Loucy (cell line): ENCODE measurements around the gene SYNGR2.

Experiments used
- H2AFZ ChIP-seq: fragments of 200-600 bp; sonication (generic); 2 replicates; pipeline ENCODE4 v1.6.0; 2016; ENCODE audit warnings: antibody characterized with exemption, mild to moderate bottlenecking, low read length, moderate library complexity
- H3F3A ChIP-seq: fragments of 200-600 bp; 2 replicates; pipeline ENCODE4 v1.6.0; 2016; ENCODE audit warnings: antibody characterized with exemption, low read depth, mild to moderate bottlenecking
- H3K27me3 ChIP-seq: fragments of 200-600 bp; sonication (generic); 2 replicates; pipeline ENCODE4 v1.6.1; 2014; ENCODE audit warnings: low read length, mild to moderate bottlenecking; ENCODE audit not compliant: insufficient read depth, poor library complexity, severe bottlenecking
- H3K36me3 ChIP-seq: fragments of 200-600 bp; sonication (generic); 2 replicates; pipeline ENCODE4 v1.6.1; 2016; ENCODE audit warnings: low read length; ENCODE audit not compliant: insufficient read depth
- H3K4me1 ChIP-seq: fragments of 200-600 bp; sonication (generic); 2 replicates; pipeline ENCODE4 v1.5.1; 2014; ENCODE audit warnings: low read length, mild to moderate bottlenecking; ENCODE audit not compliant: insufficient read depth, poor library complexity, severe bottlenecking
- H3K4me2 ChIP-seq: fragments of 200-600 bp; sonication (generic); 2 replicates; pipeline ENCODE4 v1.6.0; 2014; ENCODE audit warnings: antibody characterized with exemption, low read length, low read depth, mild to moderate bottlenecking; ENCODE audit not compliant: poor library complexity, severe bottlenecking
- H3K4me3 ChIP-seq: fragments of 200-600 bp; sonication (generic); 2 replicates; pipeline ENCODE4 v1.5.1; 2014; ENCODE audit warnings: low read length, mild to moderate bottlenecking, mixed read lengths; ENCODE audit not compliant: poor library complexity, severe bottlenecking
- H3K79me2 ChIP-seq: fragments of 200-600 bp; sonication (generic); 2 replicates; pipeline ENCODE4 v1.6.1; 2014; ENCODE audit warnings: low read length; ENCODE audit not compliant: insufficient read depth
- H3K9ac ChIP-seq: fragments of 200-600 bp; sonication (generic); 2 replicates; pipeline ENCODE4 v1.6.0; 2014; ENCODE audit warnings: mild to moderate bottlenecking, low read depth, low read length, moderate library complexity; ENCODE audit not compliant: poor library complexity, severe bottlenecking
- H3K9me2 ChIP-seq: fragments of 200-600 bp; sonication (generic); replicated peaks from 2 replicates; pipeline ENCODE4 v1.6.1; 2016; ENCODE audit warnings: low read depth, low read length, mixed read lengths
- H3K9me3 ChIP-seq: fragments of 200-600 bp; sonication (generic); 2 replicates; pipeline ENCODE4 v1.6.1; 2014; ENCODE audit warnings: mild to moderate bottlenecking, antibody characterized with exemption, low read length, low read depth; ENCODE audit not compliant: insufficient read depth
- H4K20me1 ChIP-seq: fragments of 200-600 bp; sonication (generic); 2 replicates; pipeline ENCODE4 v1.6.0; 2014; ENCODE audit warnings: antibody characterized with exemption, low read length, mild to moderate bottlenecking; ENCODE audit not compliant: insufficient read depth, poor library complexity, severe bottlenecking
- EZH2phosphoT487 ChIP-seq: fragments of 200-600 bp; IDR thresholded peaks from 2 replicates; pipeline ENCODE4 v1.6.1; 2018; ENCODE audit warnings: antibody characterized with exemption, mild to moderate bottlenecking, moderate library complexity, borderline replicate concordance
- TF ChIP-seq, protein P1 (sequence below): fragments of 200-600 bp; sonication (generic); conservative IDR thresholded peaks from 2 replicates; pipeline ENCODE4 v1.5.1; 2014; ENCODE audit warnings: mild to moderate bottlenecking, antibody characterized with exemption, low read length

SYNGR2 gene

DNA sequence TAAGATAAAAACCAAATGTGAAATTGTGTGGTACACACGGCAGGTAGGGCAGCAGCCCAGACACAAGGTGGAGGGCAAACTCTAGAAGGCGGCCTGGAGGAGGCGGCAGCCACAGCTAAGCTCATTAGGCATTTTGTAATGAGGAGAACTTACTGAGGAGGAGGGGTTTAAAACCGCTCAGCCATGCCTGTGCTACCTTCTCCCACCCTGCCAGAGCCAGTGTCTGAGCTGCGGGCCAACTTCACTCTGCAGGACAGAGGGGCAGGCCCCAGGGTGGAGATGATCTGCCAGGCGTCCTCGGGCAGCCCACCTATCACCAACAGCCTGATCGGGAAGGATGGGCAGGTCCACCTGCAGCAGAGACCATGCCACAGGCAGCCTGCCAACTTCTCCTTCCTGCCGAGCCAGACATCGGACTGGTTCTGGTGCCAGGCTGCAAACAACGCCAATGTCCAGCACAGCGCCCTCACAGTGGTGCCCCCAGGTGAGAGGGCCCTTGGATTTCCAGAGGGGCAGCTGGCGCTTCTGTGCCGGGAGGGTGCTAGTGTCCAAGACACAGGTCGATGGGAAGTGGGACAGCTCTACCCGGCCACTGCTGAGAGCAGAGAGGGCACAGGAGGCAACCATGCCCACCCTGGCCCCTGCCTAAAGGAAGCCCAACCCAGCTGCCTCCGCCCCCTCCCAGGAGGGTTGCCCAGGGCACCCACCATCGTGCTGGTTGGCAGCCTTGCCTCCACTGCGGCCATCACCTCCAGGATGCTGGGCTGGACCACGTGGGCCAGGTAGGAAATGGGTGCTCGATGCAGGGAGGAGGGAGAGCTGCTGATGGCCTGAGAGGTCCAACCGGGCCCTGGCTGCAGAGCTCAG, 4.3 kb upstream of the SYNGR2 start:
- H3K27me3 ChIP-seq, result no peaks in the 10 kb centered on the region
- no peak overlapping the region for H3K4me2 ChIP-seq
- no peak overlapping the region for H2AFZ ChIP-seq
- no peaks in the 10 kb centered on the region for H3F3A ChIP-seq
- H3K4me1 ChIP-seq, result peaks cover 6% of the 10 kb centered on the region
- no peaks in the 10 kb centered on the region for H3K79me2 ChIP-seq
- H3K9ac ChIP-seq, result no peak overlapping the region
- H4K20me1 ChIP-seq, result peaks cover 4% of the 10 kb centered on the region
- no peak overlapping the region for H3K4me3 ChIP-seq
- TF ChIP-seq EZH2phosphoT487, result no peak
- TF ChIP-seq, protein P1, sequence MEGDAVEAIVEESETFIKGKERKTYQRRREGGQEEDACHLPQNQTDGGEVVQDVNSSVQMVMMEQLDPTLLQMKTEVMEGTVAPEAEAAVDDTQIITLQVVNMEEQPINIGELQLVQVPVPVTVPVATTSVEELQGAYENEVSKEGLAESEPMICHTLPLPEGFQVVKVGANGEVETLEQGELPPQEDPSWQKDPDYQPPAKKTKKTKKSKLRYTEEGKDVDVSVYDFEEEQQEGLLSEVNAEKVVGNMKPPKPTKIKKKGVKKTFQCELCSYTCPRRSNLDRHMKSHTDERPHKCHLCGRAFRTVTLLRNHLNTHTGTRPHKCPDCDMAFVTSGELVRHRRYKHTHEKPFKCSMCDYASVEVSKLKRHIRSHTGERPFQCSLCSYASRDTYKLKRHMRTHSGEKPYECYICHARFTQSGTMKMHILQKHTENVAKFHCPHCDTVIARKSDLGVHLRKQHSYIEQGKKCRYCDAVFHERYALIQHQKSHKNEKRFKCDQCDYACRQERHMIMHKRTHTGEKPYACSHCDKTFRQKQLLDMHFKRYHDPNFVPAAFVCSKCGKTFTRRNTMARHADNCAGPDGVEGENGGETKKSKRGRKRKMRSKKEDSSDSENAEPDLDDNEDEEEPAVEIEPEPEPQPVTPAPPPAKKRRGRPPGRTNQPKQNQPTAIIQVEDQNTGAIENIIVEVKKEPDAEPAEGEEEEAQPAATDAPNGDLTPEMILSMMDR, result no peak
- no peaks in the 10 kb centered on the region for H3K9me2 ChIP-seq
- no peaks in the 10 kb centered on the region for H3K36me3 ChIP-seq
- H3K9me3 ChIP-seq, result no peaks in the 10 kb centered on the region

DNA sequence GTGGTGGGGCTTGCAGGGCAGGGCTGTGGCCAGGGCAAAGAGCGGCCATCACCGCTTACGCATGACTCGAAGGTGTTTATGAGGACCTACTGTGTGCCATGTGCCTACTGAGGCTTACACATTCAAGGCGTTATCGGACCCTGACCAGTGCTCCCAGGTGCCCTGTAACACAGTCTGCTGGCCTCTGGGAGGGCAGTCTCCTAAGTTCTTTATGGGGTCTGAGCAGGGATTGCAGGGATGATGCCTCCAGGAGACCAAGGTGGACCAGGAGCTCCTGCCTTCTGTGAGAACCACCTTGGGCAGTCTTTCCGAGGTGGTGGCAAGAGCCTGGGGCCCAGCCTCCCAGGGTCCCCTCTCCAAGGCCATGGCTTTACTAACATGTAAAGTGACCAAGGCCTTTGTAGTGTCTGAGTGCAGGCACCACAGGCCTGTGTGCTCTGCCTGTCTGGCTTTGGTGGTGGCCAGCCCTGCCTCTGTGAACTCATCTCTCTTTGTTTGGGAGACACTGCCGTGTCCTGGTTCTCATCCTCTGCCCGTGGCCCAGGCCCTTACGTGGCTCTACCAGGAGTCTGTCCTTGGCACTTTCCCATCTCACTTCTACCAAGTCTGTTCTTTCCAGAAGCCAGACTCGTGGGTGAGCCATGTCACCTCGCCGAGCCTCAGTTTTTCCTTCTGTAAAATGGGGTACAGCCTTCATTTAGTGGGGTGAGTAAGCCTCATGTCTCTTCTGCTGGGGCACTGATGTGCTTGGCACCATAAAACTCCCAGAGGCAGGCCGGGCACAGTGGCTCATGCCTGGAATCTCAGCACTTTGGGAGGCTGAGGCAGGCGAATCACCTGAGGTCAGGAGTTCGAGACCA, 3.4 kb upstream of the SYNGR2 start:
- Histone ChIP-seq H3K4me1 (peaks cover 13% of the 10 kb centered on the region), H3K9me3 (no peaks in the 10 kb centered on the region), H3F3A (no peaks in the 10 kb centered on the region), H3K9me2 (no peaks in the 10 kb centered on the region), H4K20me1 (peaks cover 12% of the 10 kb centered on the region), H3K4me3 (no peak overlapping the region), H3K4me2 (no peak overlapping the region), H2AFZ (no peak overlapping the region), H3K9ac (no peak overlapping the region), H3K36me3 (no peaks in the 10 kb centered on the region), H3K79me2 (no peaks in the 10 kb centered on the region; the same call in 1 of the 2 replicates), H3K27me3 (no peaks in the 10 kb centered on the region)
- no peak for TF ChIP-seq EZH2phosphoT487
- TF ChIP-seq, protein P1, result no peak

DNA sequence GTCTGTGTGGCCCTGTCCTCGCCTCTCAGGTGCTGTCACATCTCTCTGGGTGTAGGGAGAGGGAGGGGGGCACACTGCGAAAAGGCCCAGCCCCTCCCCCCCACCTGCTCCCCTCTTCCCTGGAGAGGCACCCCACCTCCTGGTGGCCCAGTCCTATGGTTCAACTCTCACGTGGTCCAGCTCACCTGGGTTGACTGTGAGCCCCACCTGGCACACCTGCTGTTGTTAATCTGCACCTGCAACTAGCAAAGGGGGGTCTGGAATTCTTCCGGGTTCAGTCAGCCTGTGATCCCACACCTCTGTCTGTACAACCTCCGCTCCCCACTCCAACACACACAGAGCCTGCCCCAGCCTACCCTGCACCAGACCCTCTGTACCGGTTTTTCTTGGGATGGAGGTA, 2.0 kb upstream of the SYNGR2 start:
- Histone ChIP-seq H3K4me2 (no peak overlapping the region), H3K36me3 (no peaks in the 10 kb centered on the region), H3K9ac (no peak overlapping the region), H3K9me2 (no peaks in the 10 kb centered on the region), H2AFZ (no peak overlapping the region), H3F3A (no peaks in the 10 kb centered on the region), H3K4me3 (no peak overlapping the region), H3K4me1 (peaks cover 15% of the 10 kb centered on the region), H4K20me1 (peaks cover 15% of the 10 kb centered on the region), H3K27me3 (no peaks in the 10 kb centered on the region), H3K79me2 (no peaks in the 10 kb centered on the region; the same call in 1 of the 2 replicates), H3K9me3 (no peaks in the 10 kb centered on the region)
- no peak for TF ChIP-seq EZH2phosphoT487
